RCC 7860 (cell line): ENCODE measurements around the gene MAEA.

ENCODE experiments used
- DNase-seq: peaks from one replicate; pipeline ENCODE4 v3.0.0-alpha.2; 2015; ENCODE audit warnings: low spot score
- FAIRE-seq: peaks from 2 replicates; lab custom pipeline; 2012; peaks lifted over from hg19 to GRCh38; lab: Jason Lieb, UNC

Gene MAEA

DNA sequence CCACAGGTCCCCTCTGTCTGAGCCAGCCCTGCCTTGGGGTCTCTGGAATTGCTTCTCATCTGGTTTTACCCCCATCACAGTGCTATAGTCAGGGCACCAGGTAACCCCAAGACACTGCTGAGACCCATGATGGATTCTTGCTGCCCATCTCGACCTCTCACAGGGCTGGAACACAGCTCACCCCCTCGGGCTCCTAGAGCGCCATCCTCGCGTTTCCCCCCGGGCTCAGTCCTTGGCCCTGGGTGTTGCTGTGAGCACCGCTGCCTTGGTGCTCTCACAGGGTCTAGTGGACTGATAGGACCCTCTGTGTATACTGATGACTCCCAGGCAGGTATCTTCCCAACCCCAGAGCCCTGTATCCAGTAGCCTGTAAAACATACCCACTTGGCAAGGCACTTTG, 8.8 kb downstream of the MAEA start:
- DNase-seq (no peak), FAIRE-seq (no peak)

DNA sequence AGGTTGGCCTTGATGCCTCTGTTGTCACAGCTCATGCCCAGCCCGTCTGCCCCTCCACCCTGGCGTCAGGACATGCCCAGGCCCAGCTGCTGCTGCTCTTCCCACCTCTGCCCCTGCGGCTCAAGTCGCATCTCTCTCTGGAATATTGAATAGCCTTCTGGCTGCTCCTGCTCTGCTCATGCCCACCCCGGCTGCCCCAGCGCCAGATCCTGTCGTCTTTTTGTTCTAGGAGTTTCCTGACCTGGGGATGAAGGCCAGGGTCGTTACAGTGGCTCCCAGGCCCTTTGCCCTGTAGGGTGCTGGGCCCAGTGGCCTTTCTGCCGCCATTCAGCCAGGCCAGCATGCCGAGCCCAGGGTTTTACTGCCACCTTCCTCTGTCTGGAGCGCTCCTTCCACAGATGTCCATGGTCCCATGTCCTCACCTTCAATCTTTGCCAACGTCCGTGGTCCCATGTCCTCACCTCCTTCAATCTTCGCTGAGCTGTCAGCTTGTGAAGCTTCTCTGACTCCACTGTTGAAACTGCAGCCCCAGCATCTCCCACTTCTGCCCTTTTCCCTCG, 9.7 kb downstream of the MAEA start:
- no peak for FAIRE-seq

DNA sequence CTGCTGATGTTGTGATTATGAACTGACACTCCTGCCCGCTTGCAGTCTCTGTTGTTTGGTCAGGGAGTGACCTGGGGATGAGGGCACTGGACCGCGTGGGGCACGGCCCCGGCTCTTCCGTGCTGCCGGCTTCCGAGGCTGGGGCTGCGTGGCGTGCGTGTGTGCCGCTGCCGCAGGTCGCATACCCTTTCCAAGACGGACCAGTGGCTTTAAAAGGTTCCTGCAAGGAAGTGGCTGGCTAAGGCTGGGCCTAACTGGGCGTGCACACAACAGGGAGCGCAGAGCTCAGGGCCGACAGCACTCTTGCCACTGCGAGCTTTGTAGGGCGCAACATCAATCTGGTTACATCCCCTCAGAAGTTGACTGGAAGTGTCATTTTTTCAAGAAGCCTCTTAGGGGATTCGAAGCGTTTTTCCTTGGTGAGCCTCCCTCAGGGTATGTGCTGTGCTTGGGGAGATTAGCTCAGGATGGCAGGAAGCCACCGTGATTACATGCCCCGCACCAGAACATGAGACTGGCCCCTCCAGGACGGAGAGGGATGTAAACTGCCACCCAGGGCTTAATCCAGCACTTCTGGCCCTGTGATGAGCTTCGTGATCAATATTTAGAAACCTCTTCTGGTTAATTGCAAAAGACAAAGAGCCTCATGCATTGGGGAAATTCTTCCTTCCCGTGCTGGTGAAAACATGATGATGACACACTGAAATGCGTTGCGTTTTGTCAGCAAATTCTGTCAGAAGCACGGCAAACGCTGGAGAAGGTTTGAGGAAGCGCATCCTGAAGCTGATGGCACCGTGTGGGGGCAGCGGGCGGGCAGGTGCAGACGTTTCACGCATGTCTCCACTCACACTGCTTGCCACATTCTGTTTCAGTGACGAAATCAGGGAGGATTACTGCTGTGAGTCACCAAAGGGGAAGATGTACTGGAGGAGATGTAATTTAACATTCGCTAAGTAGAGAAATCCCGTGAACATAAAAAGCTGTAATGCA, 11.1 kb downstream of the MAEA start:
- DNase-seq (peak; percentile 81), FAIRE-seq (peak; percentile 85)

More for the DNA sequence above, 9.7 kb downstream of the MAEA start:
- DNase-seq = no peak

DNA sequence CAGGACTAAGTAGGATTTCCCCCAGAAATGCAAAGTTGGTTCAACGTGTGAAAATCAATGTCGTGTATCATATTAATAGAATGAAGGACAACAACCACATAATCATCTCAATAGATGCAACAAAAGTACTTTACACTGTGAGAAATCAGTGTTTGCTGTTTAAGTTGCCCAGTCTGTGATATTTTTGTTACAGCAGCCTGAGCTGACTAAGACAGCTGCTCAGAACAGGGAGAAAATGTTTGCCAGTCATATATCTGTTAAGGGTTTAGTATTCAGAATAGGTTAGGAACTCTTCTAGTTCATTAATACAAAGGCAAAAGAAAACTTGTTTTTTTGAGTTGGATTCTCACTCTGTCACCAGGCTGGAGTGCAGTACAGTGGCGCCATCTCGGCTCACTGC, 12.5 kb downstream of the MAEA start:
- no peak for FAIRE-seq

DNA sequence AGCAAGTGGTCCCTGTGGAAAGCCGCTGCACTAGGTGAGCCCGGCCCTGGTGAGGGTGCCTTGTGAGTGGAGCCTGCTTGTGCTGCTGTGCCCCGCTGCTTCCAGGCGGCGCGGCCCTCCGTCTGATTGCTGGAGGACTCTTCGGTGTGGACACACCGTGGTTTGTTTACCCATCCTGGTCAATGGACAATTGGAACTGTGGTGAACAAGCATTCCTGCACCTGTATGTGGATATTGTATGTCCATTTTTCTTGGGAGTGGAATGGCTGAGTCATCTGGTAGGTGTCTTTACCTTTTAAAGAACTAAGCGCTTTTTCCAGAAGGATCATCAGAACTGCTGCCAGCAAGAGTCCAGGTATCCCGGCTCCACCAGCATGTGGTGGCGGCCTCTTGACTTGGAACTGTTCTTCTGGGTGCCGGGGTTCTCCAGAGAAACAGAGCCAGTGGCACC, 15.6 kb downstream of the MAEA start:
- FAIRE-seq = no peak
- DNase-seq = no peak

More for the DNA sequence above, 12.5 kb downstream of the MAEA start:
- no peak for DNase-seq

DNA sequence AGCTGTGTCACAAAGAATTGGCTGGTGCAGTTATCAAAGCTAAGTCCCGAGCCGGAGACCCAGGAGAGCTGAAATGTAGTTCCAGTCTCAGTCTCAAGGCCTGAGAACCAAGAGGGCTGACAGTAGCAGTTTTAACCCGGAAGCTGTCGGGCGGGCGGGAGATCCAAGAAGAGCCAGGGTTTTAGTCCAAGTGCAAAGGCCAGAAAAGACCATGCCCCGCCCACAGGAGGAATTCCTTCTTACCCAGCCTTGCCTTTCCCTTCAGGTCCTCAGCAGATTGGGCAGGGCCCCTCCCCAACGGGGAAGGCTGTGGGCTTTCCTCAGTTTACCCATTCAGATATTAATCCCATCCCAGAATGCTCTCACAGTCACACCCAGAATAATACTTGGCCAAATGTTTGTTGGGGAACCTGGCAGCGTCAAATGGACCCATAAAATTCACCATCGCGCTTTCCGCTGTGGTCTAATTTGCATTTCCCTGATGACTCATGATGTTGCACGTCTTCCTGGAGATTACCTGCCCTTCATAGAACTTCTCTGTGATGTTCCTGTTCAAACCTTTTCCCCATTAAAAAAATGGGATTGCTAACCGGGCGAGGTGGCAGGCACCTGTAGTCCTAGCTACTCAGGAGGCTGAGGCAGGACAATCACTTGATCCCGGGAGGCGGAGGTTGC, 16.2 kb downstream of the MAEA start:
- FAIRE-seq (no peak), DNase-seq (no peak)

DNA sequence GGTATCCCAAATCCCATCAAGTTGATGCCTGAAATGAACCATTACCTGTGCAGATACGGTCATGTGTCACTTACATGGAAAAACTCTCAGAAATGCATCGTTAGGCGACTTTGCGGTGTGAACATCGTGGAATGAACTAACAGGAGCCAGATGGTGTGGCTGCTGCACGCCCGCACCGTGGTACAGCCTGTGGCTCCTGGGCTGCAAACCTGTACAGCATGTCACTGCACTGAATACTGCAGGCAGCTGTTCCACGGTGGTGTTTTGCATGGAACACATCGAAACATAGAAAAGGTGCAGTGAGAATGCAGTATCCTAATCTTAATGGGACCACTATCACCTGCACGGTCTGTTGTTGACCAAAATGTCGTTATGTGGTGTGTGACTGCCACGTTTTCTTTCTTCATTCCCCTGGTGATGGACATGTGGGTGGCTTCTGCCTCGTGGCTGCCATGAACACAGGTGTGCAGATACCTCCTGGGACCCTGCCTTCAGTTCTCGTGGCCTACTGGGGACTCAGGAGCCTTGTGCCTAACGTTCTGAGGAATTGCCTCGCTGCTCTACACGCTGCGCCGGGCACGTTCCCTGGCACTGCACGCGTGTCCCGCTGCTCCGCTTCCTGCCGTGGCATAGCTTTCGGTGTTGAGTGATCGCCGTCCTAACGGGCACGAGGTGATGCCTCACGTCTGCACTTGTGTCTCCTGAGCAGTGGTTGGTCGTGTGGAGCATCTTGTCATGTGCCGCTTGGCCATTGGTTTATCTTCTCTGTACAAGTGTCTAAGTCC, 18.5 kb downstream of the MAEA start:
- DNase-seq (no peak), FAIRE-seq (no peak)

DNA sequence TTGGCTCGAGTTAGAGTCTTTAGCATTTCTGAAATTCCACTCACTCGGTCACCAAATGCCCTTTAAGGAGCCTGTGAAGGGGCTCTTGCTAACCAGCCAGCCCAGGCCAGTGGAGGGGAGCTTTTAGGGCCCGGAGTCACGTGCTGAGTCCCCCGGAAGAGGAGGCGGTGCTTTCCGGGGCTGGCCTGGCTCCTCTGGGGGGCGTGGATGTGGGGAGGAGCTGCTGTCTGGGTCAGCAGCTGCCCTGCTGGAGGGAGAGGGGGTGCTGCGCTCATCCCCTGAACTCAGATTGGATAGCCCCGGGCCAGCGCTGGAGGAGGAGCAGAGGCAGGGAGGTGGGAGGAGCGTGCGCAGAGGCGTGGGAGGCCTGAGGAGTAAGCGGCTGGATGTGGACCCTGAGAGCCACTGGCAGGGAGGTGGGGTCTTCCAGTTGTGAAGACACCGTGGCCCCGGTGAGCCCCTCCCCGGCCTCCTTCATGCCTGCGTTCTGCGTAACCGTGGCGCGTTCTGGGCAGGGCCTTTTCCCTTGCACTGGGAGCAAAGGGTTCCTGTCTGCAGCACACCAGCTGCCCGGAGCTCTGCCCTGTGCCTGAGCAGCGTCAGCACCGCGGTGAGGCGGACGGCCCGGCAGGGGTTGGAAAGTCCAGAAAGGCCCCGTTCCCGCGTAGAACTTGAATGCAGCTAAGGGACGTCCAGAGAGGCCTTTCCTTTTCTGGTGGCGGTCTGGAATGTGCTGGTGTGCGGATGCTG, 19.7 kb downstream of the MAEA start:
- DNase-seq (no peak), FAIRE-seq (no peak)

DNA sequence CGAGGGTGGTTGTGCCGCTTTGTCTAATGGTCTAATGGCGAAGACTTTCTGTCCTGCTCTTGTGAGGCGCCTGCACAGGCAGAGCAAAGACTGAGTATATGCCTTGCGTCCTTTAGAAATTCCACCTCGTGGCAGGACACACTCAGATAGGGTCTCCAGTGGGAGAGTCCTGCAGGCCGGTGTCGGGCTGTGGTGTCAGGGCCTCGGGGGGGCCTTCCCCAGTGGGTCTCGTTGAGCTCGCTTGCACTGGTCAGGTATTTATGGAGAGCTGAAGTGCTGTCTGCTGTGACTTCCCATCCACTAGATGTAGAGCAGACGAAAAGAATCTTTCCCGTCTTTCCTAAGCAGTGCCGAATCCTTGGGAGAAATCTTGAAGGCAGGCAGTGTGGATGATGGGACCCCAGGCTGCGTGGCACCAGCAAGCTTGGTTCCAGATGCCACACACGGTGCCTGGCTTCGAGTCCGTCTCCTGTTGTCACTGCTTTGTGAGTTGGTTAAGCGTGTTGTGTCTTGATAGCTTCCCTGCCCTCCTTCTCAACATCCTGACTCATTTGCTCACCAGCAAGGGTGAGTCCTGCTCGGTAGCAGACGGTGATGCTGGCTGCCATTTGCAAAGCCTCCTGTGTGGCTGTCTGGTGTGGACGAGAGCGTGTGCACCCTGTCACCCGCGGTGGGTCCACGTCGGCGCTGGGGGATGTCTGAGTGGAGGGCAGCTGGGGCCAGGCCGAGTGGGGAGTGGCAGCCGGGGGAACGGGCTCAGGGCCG, 20.5 kb downstream of the MAEA start:
- no peak for DNase-seq
- no peak for FAIRE-seq

DNA sequence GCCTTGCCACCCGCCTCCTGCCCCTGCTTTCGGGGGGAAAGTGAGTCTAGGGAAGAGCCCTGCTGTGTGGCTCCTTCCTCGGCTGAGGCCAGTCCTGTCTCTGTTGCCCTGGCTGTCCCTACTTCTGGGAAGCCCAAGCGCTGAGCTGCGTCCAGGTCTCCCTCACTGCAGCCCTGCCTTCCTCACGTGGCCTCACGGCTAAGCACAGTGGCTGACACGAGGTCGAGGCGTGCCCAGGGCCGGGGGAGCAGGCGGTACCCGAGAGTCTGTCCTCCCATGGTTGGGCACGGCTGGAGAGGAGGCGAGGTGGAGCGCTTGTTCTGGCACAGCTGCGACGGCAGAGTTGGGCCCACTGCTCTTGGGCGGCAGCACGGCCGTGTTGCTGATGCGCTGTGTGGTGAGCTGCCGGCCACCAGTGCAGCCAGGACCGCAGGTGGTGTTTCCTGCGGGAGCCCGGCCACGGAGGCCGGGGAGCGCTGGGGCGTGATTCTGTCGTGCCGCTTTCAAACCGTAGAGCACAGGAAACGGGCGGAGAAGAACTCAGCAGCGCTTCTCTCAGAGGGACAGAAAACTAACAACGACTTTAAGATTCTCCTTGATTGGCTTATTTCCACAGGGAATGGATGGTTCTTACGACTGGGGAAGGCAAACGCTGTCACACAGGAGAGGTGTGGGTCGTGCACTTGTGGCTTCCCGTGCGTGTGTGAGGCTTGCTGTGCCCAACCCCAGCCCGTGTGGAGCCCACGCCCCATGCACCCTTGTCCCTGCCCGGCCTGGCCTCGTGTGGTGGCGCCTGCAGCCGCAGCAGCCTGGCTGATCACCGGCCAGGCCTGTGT, 21.3 kb downstream of the MAEA start:
- FAIRE-seq (no peak), DNase-seq (no peak)

DNA sequence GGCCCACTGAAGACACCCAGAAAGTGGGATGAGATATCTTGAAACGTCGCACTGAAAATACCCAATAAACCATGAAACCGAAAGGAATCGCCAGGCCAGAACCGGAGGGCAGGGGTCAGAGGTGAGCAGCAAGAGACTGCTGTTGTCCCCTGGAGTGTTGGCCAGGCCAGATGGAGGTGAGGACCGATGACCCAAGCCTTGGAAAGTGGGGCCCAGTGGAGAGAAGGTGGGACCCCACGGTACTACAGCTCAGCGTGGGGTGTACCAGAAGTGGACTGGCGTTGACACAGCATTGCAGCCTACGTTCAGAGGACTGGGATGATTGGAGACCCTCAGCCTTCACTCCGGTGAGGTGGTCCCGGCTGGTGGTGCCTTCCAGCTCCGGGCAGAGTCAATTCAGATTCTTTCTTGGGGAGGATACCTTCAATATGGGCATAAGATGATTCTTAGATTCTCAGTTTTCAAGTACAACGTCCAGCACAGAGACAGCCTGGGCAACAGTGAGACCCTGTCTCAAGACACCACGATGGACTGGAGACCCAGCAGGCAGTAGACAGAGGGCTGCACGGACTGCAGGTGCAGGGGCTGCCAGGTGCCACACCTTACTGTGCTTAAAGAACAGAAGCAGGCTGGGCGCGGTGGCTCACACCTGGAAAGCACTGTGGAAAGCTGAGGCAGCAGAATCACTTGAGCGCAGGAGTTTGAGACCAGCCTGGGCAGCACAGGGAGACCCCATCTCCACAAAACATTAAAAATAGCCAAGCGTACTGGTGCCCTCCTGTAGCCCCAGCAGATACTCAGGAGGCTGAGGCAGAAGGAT, 23.3 kb downstream of the MAEA start:
- no peak for FAIRE-seq

DNA sequence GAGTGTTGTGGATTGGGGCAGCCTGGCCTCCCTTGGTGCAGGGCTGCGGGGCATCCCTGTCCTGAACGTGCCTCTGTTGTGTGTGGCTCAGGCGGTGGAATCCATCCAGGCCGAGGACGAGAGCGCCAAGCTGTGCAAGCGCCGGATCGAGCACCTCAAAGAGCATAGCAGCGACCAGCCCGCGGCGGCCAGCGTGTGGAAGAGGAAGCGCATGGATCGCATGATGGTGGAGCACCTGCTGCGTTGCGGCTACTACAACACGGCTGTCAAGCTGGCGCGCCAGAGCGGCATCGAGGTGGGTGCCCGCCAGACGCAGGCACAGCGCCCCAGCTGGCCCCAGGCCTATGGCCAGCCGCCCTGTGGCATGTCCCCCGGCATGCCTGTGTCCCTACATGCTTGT, 25.6 kb downstream of the MAEA start:
- FAIRE-seq (no peak), DNase-seq (no peak)

More for the DNA sequence above, 23.3 kb downstream of the MAEA start:
- DNase-seq = no peak

DNA sequence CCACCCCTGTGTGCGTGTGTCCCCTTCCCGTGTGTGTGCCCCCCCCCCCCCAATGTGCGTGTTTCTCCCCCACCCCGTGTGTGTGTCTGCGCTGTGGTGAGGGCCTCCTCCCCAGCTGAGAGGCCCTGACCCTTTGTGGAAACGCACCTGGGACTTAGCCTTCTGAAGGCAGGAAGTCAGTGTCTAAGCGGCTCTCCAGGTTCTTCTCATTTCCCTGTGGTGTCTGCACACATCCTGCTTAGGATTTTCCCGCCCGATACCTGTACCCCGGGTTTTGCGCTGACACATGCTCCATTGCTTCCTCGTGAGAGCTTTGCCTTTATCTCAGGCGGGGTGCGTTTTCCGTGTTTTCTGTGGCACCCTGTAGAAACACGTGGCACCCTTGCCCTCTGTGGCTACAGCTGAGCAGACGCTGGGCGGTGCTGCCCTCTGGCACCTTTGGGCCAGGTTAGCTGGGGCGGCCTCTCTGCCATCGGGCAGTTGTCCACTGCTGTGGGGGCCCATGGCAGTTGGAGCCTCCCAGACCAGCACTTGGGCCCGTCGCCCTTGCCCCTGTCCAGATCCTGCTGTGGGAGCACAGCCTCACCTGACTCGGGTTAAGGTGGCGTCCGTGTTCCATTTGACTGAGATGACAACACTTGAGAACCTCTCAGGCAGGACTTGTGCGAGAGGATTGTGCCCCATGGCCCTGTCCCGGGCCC, 26.3 kb downstream of the MAEA start:
- FAIRE-seq (no peak), DNase-seq (no peak)

DNA sequence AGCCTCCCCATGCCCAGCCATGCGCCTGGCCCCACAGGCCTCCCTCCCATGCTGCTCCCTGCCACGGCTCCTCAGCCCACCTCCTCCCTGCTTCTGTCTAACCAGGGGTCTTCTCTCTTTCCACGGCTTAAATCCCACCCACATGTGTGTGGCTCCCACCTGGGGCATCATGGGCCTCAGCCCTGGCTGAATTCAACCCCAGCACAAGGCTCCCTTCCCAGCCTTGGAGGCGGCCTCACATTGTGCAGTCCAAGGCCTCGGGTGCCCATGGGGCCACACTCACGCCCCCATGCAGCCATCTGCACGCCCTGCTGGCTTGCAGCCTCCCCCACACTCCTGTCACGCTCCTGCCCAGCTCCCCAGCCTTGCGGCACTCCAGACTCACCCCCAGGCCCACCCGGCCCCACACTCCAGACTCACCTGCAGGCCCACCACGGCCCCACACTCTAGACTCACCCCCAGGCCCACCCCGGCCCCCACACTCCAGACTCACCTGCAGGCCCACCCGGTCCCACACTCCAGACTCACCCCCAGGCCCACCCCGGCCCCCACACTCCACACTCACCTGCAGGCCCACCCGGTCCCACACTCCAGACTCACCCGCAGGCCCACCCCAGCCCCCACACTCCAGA, 27.0 kb downstream of the MAEA start:
- DNase-seq (no peak), FAIRE-seq (no peak)

DNA sequence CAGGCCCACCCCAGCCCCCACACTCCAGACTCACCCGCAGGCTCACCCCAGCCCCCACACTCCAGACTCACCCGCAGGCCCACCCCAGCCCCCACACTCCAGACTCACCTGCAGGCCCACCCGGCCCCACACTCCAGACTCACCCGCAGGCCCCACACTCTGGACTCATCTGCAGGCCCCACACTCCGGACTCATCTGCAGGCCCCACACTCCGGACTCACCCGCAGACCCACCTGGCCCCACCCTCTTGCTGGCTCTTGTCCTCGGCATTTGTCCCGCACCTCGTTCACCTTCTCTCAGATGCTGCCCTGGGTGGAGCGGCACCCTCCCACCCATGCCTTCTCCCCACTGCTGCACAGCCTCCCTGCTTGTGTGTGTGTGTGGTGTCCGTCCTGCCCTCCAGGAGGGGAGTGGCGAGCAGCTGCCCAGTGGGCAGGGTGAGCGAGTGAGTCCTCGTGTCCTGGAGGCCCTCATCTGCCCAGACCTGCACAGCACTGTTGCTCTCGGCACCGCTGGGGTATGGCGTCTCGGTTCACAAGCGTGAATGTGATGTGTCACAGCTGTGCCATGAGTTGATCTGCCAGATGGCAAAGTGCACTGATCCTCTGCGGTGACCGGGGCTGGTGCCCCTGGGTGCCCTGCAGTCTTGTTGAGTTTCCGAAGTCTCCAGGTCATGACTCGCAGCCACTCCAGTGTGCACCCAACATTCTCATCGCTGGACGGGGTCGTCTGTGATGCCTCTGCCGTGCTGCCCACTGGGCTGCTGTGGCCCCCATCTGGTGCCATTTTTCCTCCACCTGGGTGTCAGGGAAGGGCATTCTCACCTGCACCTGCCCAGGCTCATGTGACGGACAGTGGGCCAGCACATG, 27.7 kb downstream of the MAEA start:
- FAIRE-seq (no peak), DNase-seq (no peak)

DNA sequence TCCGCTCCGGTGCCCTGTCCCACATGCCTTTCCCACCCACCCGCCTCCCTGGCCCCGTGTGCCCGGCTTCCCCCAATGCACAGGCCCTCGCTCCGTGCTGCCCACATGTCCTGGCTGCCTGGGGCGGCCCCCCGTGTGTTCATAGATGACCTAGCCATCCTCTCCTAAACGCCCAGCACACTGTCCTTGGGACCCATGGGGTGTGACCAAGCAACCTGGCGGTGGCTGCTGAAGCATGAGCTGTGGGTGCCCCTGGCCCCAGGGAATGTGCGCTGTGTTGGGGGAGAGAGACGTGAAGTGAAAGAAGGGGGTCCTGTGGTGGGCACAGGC, 28.3 kb downstream of the MAEA start:
- no peak for FAIRE-seq
- no peak for DNase-seq
